HepG2 (cell line): ENCODE measurements around the gene WDR35. TPM values are rescaled to one million over a fixed set of nuclear protein-coding genes. Genes with fewer than 3 reads are reported as not detected.

ENCODE experiments used
- ARHGAP35 ChIP-seq: sonication (generic); formaldehyde crosslinking; IDR thresholded peaks from 2 replicates; pipeline ENCODE4 v1.9.0; 2022; ENCODE audit warnings: mild to moderate bottlenecking, inconsistent platforms, moderate library complexity, missing genetic modification reagents, borderline replicate concordance
- ELF3 ChIP-seq: IDR thresholded peaks from 2 replicates; pipeline ENCODE4 v1.6.1; 2016; ENCODE audit warnings: missing genetic modification reagents, missing compliant biosample characterization
- HIC2 ChIP-seq: sonication (generic); formaldehyde crosslinking; IDR thresholded peaks from 2 replicates; pipeline ENCODE4 v1.9.0; 2022; ENCODE audit warnings: low read depth, missing genetic modification reagents
- HMGXB3 ChIP-seq: sonication (generic); formaldehyde crosslinking; IDR thresholded peaks from 2 replicates; pipeline ENCODE4 v1.4.0; 2020; ENCODE audit warnings: missing genetic modification reagents, borderline replicate concordance
- NR1H2 ChIP-seq: sonication (generic); formaldehyde crosslinking; IDR thresholded peaks from 2 replicates; pipeline ENCODE4 v1.8.1; 2022; ENCODE audit warnings: low read depth, missing genetic modification reagents, borderline replicate concordance
- THRA ChIP-seq: sonication (generic); formaldehyde crosslinking; IDR thresholded peaks from 2 replicates; pipeline ENCODE4 v1.4.0; 2020; ENCODE audit warnings: missing genetic modification reagents, borderline replicate concordance
- TIGD3 ChIP-seq: sonication (generic); formaldehyde crosslinking; IDR thresholded peaks from 2 replicates; pipeline ENCODE4 v1.5.1; 2020; ENCODE audit warnings: mild to moderate bottlenecking, missing genetic modification reagents, borderline replicate concordance
- TRIM22 ChIP-seq: fragments of 450-650 bp; IDR thresholded peaks from 2 replicates; pipeline ENCODE4 v1.6.1; 2017
- TSC22D2 ChIP-seq: sonication (generic); formaldehyde crosslinking; IDR thresholded peaks from 2 replicates; pipeline ENCODE4 v1.5.1; 2020; ENCODE audit warnings: missing genetic modification reagents, mild to moderate bottlenecking, borderline replicate concordance
- ZNF546 ChIP-seq: sonication (generic); formaldehyde crosslinking; conservative IDR thresholded peaks from 2 replicates; pipeline ENCODE4 v1.8.1; 2023; ENCODE audit warnings: mild to moderate bottlenecking, missing genetic modification reagents
- ZNF691 ChIP-seq: sonication (generic); formaldehyde crosslinking; IDR thresholded peaks from 2 replicates; pipeline ENCODE4 v1.4.0; 2020; ENCODE audit warnings: missing genetic modification reagents, low read depth, mild to moderate bottlenecking, borderline replicate concordance
- ZNF713 ChIP-seq: sonication (generic); formaldehyde crosslinking; IDR thresholded peaks from 2 replicates; pipeline ENCODE4 v1.4.0; 2020; ENCODE audit warnings: mild to moderate bottlenecking, missing genetic modification reagents
- ZNF776 ChIP-seq: sonication (generic); formaldehyde crosslinking; IDR thresholded peaks from 2 replicates; pipeline ENCODE4 v1.4.0; 2020; ENCODE audit warnings: mild to moderate bottlenecking, missing genetic modification reagents
- ZNF784 ChIP-seq: sonication (generic); formaldehyde crosslinking; IDR thresholded peaks from 2 replicates; pipeline ENCODE4 v1.5.1; 2020; ENCODE audit warnings: missing genetic modification reagents, mild to moderate bottlenecking, borderline replicate concordance
- polyA plus RNA-seq, 8 experiments: library from polyadenylated mRNA; depleted of rRNA in 3 of 8; stranded (reverse) in 7 of 8; unstranded in 1 of 8; fragments of >200 nt; fragmentation: Illumina TruSeq in 4 of 8; extraction: Trizol in 4 of 8; gene quantifications; 2 replicates each; pipeline versions ENCODE4 v1.2.1 to v1.2.3, GENCODE V29; 2011 to 2016; ENCODE audit warnings: low read depth in 4 of 8, missing spikeins in 1 of 8, mixed read lengths in 1 of 8; ENCODE audit not compliant: insufficient read depth in 1 of 8
- total RNA-seq, 5 experiments: library from RNA; depleted of rRNA; stranded (reverse); fragments of >200 nt; fragmentation: Illumina TruSeq; extraction: Trizol; gene quantifications; 2 replicates each; pipeline ENCODE4 v1.2.3, GENCODE V29; 2016; ENCODE audit warnings: low read depth in 1 of 5

Gene WDR35
- total and polyA plus RNA-seq, 2 of the 13 experiments (the other 11 are each of a cell fraction or from before 2014, with no cell fraction given) = 11.1 to 19.6 TPM

GRCh38 chr2:19863303-19864041, 126.4 kb downstream of the WDR35 start (continued):
- TF ChIP-seq ZNF784 (CRISPR knock-in tag) = peak; percentile 77
- TF ChIP-seq ZNF546 (CRISPR knock-in tag) = 0 out of 2 replicates have a peak, but pooled peaks have one; percentile 34
- TF ChIP-seq NR1H2 = no peak
- TF ChIP-seq TIGD3 (CRISPR knock-in tag) = peak; percentile 58; the same call in 1 of the 2 replicates
- TF ChIP-seq ZNF713 (CRISPR knock-in tag) = 0 out of 2 replicates have a peak, but pooled peaks have one; percentile 71
- peak; percentile 50; the same call in 1 of the 2 replicates for TF ChIP-seq ARHGAP35
- TF ChIP-seq ZNF776 (CRISPR knock-in tag) = 0 out of 2 replicates have a peak, but pooled peaks have one; percentile 42
- 0 out of 2 replicates have a peak, but pooled peaks have one; percentile 29 for TF ChIP-seq TSC22D2 (CRISPR knock-in tag)
- TF ChIP-seq ELF3 (CRISPR knock-in tag) = peak; percentile 73
- TF ChIP-seq HIC2 (CRISPR knock-in tag) = peak; percentile 75; the same call in 1 of the 2 replicates
- TF ChIP-seq ZNF691 (CRISPR knock-in tag) = peak; percentile 88
- TF ChIP-seq HMGXB3 (CRISPR knock-in tag) = peak; percentile 74
- TF ChIP-seq THRA = peak; percentile 31; the same call in 1 of the 2 replicates
- no peak for TF ChIP-seq TRIM22
